Measurements from ENCODE around the gene VSTM1. TPM values are rescaled to one million over a fixed set of nuclear protein-coding genes. Genes with fewer than 3 reads are reported as not detected.
"Not testable (repeated sequence)": the region's sequence is repeated elsewhere in the genome, so short reads cannot be mapped to it uniquely, and the experiment has no call there.

The VSTM1 gene
- total and polyA plus RNA-seq, 4 donors = 1.4 to 4.5 (median 3.6) TPM; not detected in 1

DNA sequence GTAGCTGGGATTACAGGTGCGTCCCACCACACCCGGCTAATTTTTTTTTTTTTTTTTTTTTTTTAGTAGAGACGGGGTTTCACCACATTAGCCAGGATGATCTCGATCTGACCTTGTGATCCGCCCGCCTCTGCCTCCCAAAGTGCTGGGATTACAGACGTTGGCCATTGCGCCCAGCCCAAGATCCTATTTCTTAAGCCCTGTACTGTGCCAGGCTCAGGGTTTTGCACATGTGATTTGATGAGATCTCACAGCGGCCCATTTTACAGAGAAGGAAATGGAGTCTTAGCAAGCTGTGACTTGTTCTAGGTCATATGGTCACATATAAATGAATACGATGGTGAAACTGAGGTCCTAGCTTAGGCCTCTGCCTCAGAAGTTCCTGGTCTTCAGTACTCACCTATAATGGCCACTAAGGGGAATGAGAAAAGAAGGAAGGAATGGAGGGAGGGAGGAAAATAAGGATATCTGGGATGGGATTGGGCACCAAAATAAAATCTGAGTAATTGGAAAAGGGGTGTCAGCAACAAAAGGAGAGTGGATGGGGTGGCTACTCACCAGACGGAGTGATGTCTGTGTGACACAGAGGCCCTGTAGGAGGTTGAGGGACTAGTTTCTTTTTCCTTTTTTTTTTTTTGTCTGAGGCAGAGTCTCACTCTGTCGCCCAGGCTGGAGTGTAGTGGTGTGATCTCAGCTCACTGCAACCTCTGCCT lies 35.6 kb upstream of the VSTM1 start:
- Histone ChIP-seq H3K9ac (ENCODE audit: insufficient read depth in 1 of 2, low read length in 2 of 2) (no peak overlapping the region), H3K4me3 (no peak overlapping the region), H3K27me3 (ENCODE audit: control insufficient read depth in 3 of 3, insufficient read depth in 3 of 3, low read length in 2 of 3) (peaks cover 3 to 28% (median 5%) of the 10 kb centered on the region in 3 donors), H3K27ac (ENCODE audit: low read depth in 1 of 2, low read length in 1 of 2) (no peak overlapping the region), H3K9me3 (ENCODE audit: control insufficient read depth in 4 of 4, insufficient read depth in 3 of 4, low read length in 3 of 4) (no peaks in the 10 kb centered on the region), H3K4me1 (ENCODE audit: control insufficient read depth in 5 of 5, insufficient read depth in 5 of 5, low read length in 5 of 5) (peaks cover 0 to 12% (median 0%) of the 10 kb centered on the region in 5 donors), H3K36me3 (ENCODE audit: control insufficient read depth in 4 of 4, insufficient read depth in 4 of 4, low read length in 4 of 4) (no peaks in the 10 kb centered on the region)
- ATAC-seq (ENCODE audit: insufficient read depth, low FRiP score) (no peak), DNase-seq (no peak)
- TF ChIP-seq, protein P1, sequence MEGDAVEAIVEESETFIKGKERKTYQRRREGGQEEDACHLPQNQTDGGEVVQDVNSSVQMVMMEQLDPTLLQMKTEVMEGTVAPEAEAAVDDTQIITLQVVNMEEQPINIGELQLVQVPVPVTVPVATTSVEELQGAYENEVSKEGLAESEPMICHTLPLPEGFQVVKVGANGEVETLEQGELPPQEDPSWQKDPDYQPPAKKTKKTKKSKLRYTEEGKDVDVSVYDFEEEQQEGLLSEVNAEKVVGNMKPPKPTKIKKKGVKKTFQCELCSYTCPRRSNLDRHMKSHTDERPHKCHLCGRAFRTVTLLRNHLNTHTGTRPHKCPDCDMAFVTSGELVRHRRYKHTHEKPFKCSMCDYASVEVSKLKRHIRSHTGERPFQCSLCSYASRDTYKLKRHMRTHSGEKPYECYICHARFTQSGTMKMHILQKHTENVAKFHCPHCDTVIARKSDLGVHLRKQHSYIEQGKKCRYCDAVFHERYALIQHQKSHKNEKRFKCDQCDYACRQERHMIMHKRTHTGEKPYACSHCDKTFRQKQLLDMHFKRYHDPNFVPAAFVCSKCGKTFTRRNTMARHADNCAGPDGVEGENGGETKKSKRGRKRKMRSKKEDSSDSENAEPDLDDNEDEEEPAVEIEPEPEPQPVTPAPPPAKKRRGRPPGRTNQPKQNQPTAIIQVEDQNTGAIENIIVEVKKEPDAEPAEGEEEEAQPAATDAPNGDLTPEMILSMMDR (IDR thresholded peaks at IDR 0.05; ENCODE audit: control extremely low read depth, extremely low read depth) = no peak
- 79 to 85% methylated on average over 12 of the region's 12 CpGs for WGBS, 2 donors

DNA sequence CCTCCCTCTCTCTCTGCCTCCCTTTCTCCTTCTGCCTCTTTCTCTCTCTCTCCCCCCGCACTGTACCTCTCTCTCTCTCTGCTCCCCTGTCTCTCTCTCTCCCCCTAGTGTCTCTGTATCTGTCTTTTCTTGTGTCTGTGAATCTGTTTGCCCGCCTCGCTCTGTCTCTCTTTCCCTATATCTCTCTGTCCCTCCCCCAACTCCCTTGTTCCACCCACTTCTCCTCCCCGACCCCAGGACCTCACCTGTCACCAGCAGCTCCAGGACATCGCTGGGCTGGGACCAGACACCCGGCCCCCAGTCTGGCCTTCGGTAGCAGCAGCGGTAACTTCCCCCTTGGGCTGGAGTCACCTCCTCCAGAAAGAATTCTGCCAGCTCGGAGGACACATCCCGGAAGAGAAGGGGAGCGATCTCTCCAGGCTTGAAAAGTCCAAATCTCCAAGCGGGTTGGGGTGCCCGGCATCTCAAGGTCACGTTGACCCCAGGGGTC lies 33.0 kb upstream of the VSTM1 start:
- peaks cover 0 to 7% (median 0%) of the 10 kb centered on the region in 5 donors for H3K4me1 ChIP-seq (ENCODE audit: control insufficient read depth in 5 of 5, insufficient read depth in 5 of 5, low read length in 5 of 5)
- TF ChIP-seq, protein P1 (IDR thresholded peaks at IDR 0.05; ENCODE audit: control extremely low read depth, extremely low read depth) = no peak
- no peak overlapping the region for H3K4me3 ChIP-seq
- no peaks in the 10 kb centered on the region for H3K9me3 ChIP-seq (ENCODE audit: control insufficient read depth in 4 of 4, insufficient read depth in 3 of 4, low read length in 3 of 4)
- H3K27me3 ChIP-seq (ENCODE audit: control insufficient read depth in 3 of 3, insufficient read depth in 3 of 3, low read length in 2 of 3) = peaks cover 3 to 32% (median 7%) of the 10 kb centered on the region in 3 donors
- H3K27ac ChIP-seq (ENCODE audit: low read depth in 1 of 2, low read length in 1 of 2) = peak overlapping the region in 1 of 2 donors; percentile 6
- no peak for DNase-seq
- WGBS, 2 donors = 8 to 13% methylated on average over 14 of the region's 14 CpGs
- no peak for ATAC-seq (ENCODE audit: insufficient read depth, low FRiP score)
- no peaks in the 10 kb centered on the region for H3K36me3 ChIP-seq (ENCODE audit: control insufficient read depth in 4 of 4, insufficient read depth in 4 of 4, low read length in 4 of 4)
- no peak overlapping the region for H3K9ac ChIP-seq (ENCODE audit: insufficient read depth in 1 of 2, low read length in 2 of 2)

DNA sequence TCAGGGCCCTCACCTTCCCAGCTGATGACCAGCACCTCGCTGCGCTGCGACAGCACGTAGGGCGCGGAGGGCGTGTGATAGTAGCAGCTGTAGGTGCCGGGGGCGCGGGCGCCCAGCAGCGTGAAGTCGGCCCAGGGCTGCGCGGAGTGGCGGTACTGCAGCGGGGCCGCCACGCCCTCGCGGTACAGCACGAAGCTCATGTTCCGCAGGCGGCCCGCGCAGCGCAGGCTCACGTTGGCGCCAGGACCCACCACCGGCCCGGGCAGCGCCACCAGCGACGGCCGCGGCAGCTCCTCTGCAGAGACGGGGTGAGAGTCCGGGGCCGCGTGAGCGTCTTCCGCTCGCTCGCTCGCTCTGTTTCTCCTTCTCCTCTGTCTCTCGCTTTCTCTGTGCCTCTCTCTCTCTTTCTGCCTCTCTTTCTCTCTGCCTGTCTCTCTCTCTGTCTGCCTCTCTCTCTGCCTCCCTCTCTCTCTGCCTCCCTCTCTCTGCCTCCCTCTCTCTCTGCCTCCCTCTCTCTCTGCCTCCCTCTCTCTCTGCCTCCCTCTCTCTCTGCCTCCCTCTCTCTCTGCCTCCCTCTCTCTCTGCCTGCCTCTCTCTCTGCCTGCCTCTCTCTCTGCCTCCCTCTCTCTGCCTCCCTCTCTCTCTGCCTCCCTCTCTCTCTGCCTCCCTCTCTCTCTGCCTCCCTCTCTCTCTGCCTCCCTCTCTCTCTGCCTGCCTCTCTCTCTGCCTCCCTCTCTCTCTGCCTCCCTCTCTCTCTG lies 32.3 kb upstream of the VSTM1 start:
- not testable (repeated sequence) for H3K4me1 ChIP-seq (ENCODE audit: control insufficient read depth in 5 of 5, insufficient read depth in 5 of 5, low read length in 5 of 5); H3K9ac ChIP-seq (ENCODE audit: insufficient read depth in 1 of 2, low read length in 2 of 2); ATAC-seq (ENCODE audit: insufficient read depth, low FRiP score); H3K36me3 ChIP-seq (ENCODE audit: control insufficient read depth in 4 of 4, insufficient read depth in 4 of 4, low read length in 4 of 4); H3K9me3 ChIP-seq (ENCODE audit: control insufficient read depth in 4 of 4, insufficient read depth in 3 of 4, low read length in 3 of 4); H3K4me3 ChIP-seq; H3K27ac ChIP-seq (ENCODE audit: low read depth in 1 of 2, low read length in 1 of 2)
- 3 to 5% methylated on average over 10 to 46 of the region's 46 CpGs for WGBS, 2 donors
- DNase-seq = peak; percentile 31 to 63 (median 60)
- H3K27me3 ChIP-seq (ENCODE audit: control insufficient read depth in 3 of 3, insufficient read depth in 3 of 3, low read length in 2 of 3) = peaks cover 3 to 32% (median 7%) of the 10 kb centered on the region in 3 donors
